ENCODE measurements around the gene TSHR. TPM values are rescaled to one million over a fixed set of nuclear protein-coding genes. Genes with fewer than 3 reads are reported as not detected.

TSHR gene
- total and polyA plus RNA-seq, 3 donors from 2014 or later: 0.87 to 0.88 TPM; not detected in 1

GRCh38 chr14:81068176-81068782 lies 112.9 kb downstream of the TSHR start:
- Histone ChIP-seq H3K27ac (no peak overlapping the region), H3K4me1 (no peaks in the 10 kb centered on the region), H3K4me3 (no peak overlapping the region), H3K27me3 (no peaks in the 10 kb centered on the region), H3K36me3 (ENCODE audit: low read depth, missing control alignments) (no peaks in the 10 kb centered on the region), H3K9me3 (no peaks in the 10 kb centered on the region)
- WGBS, 2 donors: 89 to 91% methylated on average over 2 of the region's 2 CpGs
- DNase-seq: no peak
- TF ChIP-seq CTCF (IDR thresholded peaks at IDR 0.05): no peak
- TF ChIP-seq POLR2A (IDR thresholded peaks at IDR 0.05): no peak
- intact Hi-C loops (cut with DNase I; ENCODE audit: low total_unique reads): no loop called here

DNA sequence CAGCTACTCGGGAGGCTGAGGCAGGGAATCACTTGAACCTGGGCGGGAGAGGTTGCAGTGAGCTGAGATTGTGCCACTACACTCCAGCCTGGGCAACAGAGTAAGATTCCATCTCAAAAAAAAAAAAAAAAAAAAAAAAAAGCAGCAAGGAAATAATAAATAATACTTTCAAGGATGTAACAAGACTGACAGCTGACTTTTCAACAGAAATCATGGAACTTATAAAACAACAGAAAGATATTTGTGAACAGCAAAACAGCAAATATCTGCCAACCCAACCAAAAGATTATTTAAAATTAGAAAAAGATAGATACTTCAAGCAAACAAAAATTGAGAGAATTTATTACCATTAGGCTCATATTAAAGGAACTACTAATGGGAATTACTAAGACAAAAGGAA lies 115.1 kb downstream of the TSHR start:
- WGBS, 2 donors: 89 to 90% methylated on average over 2 of the region's 2 CpGs
- Histone ChIP-seq H3K36me3 (ENCODE audit: low read depth, missing control alignments) (no peaks in the 10 kb centered on the region), H3K4me1 (no peaks in the 10 kb centered on the region), H3K27me3 (no peaks in the 10 kb centered on the region), H3K4me3 (no peak overlapping the region), H3K9me3 (no peaks in the 10 kb centered on the region), H3K27ac (no peak overlapping the region)
- intact Hi-C loops (cut with DNase I; ENCODE audit: low total_unique reads): no loop called here
- TF ChIP-seq CTCF (IDR thresholded peaks at IDR 0.05) (no peak), POLR2A (IDR thresholded peaks at IDR 0.05) (no peak)
- DNase-seq: no peak

GRCh38 chr14:81085596-81085995 lies 130.2 kb downstream of the TSHR start:
- no peaks in the 10 kb centered on the region for H3K9me3 ChIP-seq
- no peak overlapping the region for H3K27ac ChIP-seq
- no peaks in the 10 kb centered on the region for H3K27me3 ChIP-seq
- WGBS, 2 donors: 58 to 74% methylated on average over 3 of the region's 3 CpGs
- TF ChIP-seq CTCF (IDR thresholded peaks at IDR 0.05) (no peak), POLR2A (IDR thresholded peaks at IDR 0.05) (no peak)
- no peak for DNase-seq
- no peaks in the 10 kb centered on the region for H3K4me1 ChIP-seq
- intact Hi-C loops (cut with DNase I; ENCODE audit: low total_unique reads): no loop called here
- H3K4me3 ChIP-seq: no peak overlapping the region
- no peaks in the 10 kb centered on the region for H3K36me3 ChIP-seq (ENCODE audit: low read depth, missing control alignments)

DNA sequence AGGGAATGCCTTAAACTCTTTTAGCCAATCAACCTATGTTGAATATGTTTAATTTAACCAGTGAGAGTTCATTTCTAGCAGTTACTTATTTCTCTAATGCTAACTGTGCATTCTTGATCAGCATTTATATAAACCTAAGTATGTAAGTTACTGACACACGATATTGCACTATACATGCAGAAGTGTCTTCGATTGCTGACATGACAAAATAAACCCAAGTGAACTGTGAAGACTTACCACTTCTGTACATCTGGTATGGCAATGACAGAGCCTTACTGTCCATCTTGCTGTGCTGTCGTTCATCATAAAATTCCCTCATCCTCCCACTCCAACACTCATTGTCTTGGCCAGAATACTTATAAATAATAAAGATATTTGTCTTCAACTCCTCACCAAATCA lies 131.8 kb downstream of the TSHR start:
- TF ChIP-seq POLR2A (IDR thresholded peaks at IDR 0.05) (no peak), CTCF (IDR thresholded peaks at IDR 0.05) (no peak)
- WGBS, 2 donors: 58 to 64% methylated on average over 3 of the region's 3 CpGs
- no peak overlapping the region for H3K4me3 ChIP-seq
- no peak for DNase-seq
- H3K27me3 ChIP-seq: no peaks in the 10 kb centered on the region
- no peaks in the 10 kb centered on the region for H3K4me1 ChIP-seq
- no peak overlapping the region for H3K27ac ChIP-seq
- H3K9me3 ChIP-seq: no peaks in the 10 kb centered on the region
- intact Hi-C loops (cut with DNase I; ENCODE audit: low total_unique reads): no loop called here
- H3K36me3 ChIP-seq (ENCODE audit: low read depth, missing control alignments): no peaks in the 10 kb centered on the region

GRCh38 chr14:81091139-81091538 lies 135.7 kb downstream of the TSHR start:
- Histone ChIP-seq H3K36me3 (ENCODE audit: low read depth, missing control alignments) (no peaks in the 10 kb centered on the region), H3K27me3 (no peaks in the 10 kb centered on the region), H3K4me1 (no peaks in the 10 kb centered on the region), H3K4me3 (no peak overlapping the region), H3K27ac (no peak overlapping the region), H3K9me3 (no peaks in the 10 kb centered on the region)
- intact Hi-C loops (cut with DNase I; ENCODE audit: low total_unique reads): no loop called here
- no peak for DNase-seq
- TF ChIP-seq POLR2A (IDR thresholded peaks at IDR 0.05) (no peak), CTCF (IDR thresholded peaks at IDR 0.05) (no peak)
